IPS-NIHi11 (cell line): Measurements from ENCODE around the gene DYNLT1.
"Not testable (repeated sequence)": the region's sequence is repeated elsewhere in the genome, so short reads cannot be mapped to it uniquely, and the experiment has no call there.

Experiments
- DNase-seq: peaks from one replicate; pipeline ENCODE4 v3.0.0; 2012; ENCODE audit warnings: mixed read lengths, low spot score

The DYNLT1 gene

GRCh38 chr6:158642097-158642601 is 2.4 kb downstream of the DYNLT1 start:
- no peak for DNase-seq

- DNase-seq: no peak
These were observed 4.0 kb downstream of the DYNLT1 start for GRCh38 chr6:158640519-158640918.

GRCh38 chr6:158639056-158639455 is 5.5 kb downstream of the DYNLT1 start:
- DNase-seq: no peak

DNA sequence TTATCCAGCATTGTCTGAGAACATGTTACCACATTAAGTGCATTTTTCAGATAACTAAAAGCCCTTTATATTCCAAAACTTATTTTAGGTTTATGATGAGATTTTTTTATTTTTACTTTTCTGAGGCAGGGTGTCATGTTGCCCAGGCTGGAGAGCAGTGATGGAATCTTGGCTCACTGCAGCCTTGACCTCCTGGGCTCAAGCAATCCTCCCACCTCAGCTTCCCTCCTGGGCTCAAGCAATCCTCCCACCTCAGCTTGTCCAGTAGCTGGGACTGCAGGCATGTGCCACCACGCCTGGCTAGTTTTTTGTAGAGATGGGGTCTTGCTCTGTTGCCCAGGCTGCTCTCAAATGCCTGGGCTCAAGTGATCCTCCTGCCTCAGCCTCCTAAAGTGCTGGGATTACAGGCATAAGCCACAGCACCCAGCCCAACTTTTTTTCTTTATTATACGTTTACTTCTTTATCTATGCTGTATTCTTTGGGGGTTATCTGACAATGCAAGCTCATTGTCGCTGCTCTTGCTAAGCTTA is 6.2 kb downstream of the DYNLT1 start:
- DNase-seq: no peak

- no peak for DNase-seq
These were observed 7.8 kb downstream of the DYNLT1 start for GRCh38 chr6:158636778-158637177.

- DNase-seq: no peak
These were observed 9.0 kb downstream of the DYNLT1 start for GRCh38 chr6:158635427-158636073.

- DNase-seq: no peak
These were observed 9.7 kb downstream of the DYNLT1 start for GRCh38 chr6:158634695-158635426.

GRCh38 chr6:158633127-158633526 is 11.4 kb downstream of the DYNLT1 start:
- no peak for DNase-seq

DNA sequence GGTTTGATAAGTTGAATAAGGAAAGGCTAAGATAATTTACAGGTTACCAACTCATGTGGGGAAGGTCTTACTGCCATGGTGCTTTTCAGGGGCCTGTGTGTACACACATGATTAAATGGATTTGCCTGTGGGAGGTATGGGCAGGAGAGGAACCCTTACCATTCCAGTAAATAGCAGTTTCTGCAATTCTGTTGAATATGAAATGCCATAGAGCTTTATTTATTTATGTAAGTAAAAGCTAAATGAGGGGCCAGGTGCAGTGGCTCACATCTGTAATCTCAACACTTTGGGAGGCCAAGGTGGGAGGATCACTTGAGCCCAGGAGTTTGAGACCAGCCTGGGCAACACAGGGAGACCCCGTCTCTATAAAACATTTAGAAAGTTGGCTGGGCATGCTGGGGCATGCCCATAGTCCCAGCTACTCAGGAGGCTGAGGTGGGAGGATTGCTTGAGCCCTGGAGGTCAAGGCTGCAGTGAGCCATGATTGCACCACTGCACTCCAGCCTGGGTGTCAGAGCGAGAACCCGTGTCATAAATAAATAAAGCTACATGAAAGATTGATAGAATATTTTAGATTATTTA is 11.9 kb downstream of the DYNLT1 start:
- not testable (repeated sequence) for DNase-seq

DNA sequence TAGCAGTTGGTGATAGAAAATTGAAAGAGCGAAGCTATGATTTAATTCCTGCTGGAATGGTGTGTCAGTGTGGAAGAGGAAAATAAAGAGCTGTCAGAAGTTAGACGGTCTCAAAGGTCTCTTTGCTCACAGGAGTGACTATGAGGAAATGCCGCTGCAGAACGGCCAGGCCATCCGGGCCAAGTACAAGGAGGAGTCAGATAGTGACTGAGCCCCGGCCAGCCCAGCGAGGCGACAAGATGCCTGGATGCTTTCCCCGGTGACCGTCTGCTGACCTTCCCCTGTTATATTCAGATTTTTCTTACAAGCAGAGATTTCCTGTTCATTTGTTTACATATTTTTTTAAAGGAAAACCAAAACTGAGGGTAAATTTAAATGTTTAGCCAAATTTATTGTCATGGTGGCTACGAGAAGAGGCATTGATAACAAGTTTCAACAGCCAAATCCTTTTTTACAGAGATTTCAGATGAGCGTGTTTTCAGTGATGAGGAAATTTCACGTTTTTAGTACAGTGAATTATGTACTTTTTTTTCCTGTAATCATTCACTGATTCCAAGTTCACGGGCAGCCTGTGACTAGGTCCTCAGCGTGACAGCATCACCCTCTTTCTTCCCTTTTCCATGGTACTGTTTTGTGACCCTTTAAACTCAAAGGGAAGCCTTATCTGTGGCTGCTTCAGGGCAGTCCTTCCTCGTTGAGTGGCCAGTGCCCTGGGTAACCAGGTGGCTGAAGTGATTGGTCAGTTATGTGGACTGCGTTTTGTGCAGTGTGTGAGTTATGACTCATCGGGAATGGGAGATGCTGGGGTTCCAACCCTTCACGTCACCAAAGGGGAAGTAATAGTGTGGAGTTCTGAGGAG is 12.6 kb downstream of the DYNLT1 start:
- DNase-seq: no peak

GRCh38 chr6:158630938-158631616 is 13.5 kb downstream of the DYNLT1 start:
- no peak for DNase-seq

GRCh38 chr6:158629367-158630221 is 14.9 kb downstream of the DYNLT1 start:
- DNase-seq: peak; percentile 80

GRCh38 chr6:158628542-158628941 is 16.0 kb downstream of the DYNLT1 start:
- no peak for DNase-seq

- no peak for DNase-seq
These were observed 16.7 kb downstream of the DYNLT1 start for GRCh38 chr6:158627940-158628211.

DNA sequence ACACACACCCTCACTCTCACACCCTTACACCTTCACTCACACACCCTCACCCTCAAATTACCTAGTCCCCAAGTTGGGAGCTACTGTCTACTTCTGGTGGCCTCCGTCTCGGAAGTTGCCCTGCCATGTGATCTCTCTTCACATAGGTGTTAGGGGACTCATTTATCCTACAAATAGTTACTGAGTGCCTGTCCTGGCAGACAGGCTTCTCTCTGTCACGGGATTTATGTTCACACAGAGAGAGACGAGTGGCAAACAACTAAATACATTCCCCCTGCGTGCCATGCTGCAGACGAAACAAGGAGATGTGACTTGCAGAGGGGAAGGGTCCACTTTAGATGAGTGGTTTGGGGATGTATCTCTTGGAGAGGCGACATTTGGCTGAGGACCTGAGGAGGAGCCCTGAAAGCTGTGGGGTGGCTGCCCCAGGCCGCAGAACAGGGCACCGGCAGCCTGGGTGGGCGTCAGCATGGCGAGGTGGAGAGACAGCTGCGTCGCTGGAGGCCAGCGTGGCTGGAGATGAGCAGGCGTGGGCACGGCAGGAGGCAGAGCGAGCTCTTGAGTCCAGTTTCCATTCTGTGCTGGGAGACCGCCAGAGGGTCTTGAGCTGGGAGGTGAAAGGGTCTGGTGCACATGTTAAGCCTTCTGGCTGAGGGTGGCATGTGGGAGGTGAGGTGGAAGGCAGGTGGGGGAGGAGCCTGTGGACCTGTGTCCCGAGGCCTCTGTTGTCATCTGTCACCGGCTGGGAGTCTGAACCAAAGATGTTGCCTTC is 17.2 kb downstream of the DYNLT1 start:
- no peak for DNase-seq

- DNase-seq: no peak
These were observed 18.0 kb downstream of the DYNLT1 start for GRCh38 chr6:158626360-158627167.

DNA sequence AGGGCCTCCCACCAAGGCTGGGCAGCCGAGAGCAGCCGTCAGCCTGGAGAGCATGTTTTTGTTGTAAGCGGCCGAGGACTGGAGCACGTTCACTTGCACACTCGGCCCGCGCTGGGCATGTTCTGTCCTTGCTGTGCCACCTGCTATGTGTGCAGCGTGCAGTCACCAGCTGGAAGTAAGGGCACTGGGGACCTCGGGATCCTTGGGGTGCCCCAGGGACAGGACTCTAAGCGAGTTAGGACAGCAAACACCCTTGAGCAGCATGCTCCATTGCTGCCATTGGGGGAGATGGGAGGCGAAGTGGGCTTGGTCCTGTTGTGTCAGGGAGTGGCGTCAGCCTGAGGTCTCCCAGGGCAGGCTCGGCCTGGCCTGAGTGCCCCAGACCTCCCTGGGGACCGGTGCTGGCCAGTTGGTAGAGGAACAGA is 18.6 kb downstream of the DYNLT1 start:
- no peak for DNase-seq

- DNase-seq: no peak
These were observed 19.6 kb downstream of the DYNLT1 start for GRCh38 chr6:158624684-158625682.
